Adipose tissue (tissue), 3 donors: ENCODE data around the gene AIFM2. TPM values are rescaled to one million over a fixed set of nuclear protein-coding genes. Genes with fewer than 3 reads are reported as not detected.
"Not testable (repeated sequence)": the region's sequence is repeated elsewhere in the genome, so short reads cannot be mapped to it uniquely, and the experiment has no call there.

Source experiments
- H3K27ac ChIP-seq: one replicate; pipeline ENCODE4 v1.5.1; 2013; ENCODE audit warnings: low read depth, low read length
- WGBS, 3 donors: extraction: QIAGEN DNeasy Blood & Tissue Kit; methylation state at CpG; one replicate each; pipeline ENCODE4 v1.1.7; 2013; 5-methylcytosine and 5-hydroxymethylcytosine counted together
- polyA plus RNA-seq, 3 donors: library from polyadenylated mRNA; stranded (reverse); fragments of 200-250 nt; gene quantifications; one replicate each; pipeline ENCODE4 v1.2.3, GENCODE V29; 2013
- donor health status: healthy with polysubstance abuse.
- donor health status: Bipolar disorder and iron deficiency.
- donor health status: healthy.

Gene AIFM2
- polyA plus RNA-seq, 3 donors, result 12.3 to 88.0 (median 24.6) TPM

DNA sequence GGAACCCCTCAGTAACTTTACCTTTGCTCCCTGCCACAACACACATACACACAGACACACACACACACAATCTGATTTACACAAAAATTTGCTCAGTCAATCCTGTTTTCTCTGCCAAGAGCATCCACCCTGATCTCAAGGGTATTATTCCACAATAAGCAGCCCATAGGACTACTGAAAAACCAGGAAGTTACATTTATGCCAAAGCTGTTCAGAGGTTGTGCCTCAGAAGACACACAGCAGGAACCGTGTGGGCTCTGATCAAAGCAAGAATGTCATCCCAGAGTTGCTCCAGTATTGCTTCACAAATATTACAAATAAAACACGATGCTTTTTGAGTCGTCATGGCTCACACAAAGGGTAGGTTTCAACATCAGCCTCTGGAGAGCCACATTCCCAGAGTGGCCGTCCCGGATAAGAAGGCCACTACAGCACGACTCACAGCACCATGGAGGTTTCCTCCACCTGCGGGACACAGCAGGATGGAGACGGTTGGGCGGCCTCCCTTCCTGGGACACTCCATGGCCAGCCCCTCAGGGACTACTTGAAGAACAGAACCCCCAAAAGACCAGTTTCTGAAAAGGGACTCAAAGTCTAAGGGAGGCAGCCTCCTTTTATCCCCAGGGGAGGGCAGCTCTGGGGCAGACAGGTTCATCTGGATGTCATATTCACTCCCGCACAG, 1.6 kb downstream of the AIFM2 start:
- 48 to 86% (median 61%) methylated on average over 10 of the region's 10 CpGs for WGBS, 3 donors
- no peak overlapping the region for H3K27ac ChIP-seq

DNA sequence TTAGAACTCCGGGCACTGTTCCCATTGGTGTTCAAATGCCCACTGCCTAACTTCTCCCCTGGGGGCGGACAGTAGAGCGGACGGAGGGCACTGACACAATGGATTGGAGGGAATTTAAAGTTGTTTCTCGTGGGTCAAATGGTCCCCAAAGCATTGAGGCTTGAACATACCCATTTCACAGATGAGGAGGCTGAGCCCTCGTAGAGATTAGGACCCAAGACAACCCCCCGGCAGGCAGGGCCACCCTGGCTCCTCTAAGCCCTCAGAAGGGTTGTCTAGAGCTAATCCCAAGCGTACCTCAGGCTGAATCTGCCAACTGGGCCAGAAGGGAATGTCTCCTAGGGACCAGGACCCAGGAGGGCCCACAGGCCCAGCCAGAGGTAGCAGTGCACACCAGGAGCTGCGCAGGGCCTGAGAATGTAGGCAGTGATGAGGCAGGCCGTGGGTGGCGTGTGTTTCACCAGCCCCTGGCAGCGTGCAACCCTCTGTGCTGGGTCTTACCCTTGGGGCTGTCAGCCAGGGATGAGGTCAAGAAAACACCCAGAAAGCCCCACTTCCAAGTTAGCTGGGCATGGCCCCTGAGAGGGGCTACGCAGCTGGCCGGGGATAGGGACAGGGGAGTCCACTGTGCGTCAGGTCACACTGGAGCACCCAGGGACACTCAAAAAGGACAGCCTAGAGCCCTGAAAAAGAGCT, 5.8 kb downstream of the AIFM2 start:
- no peak overlapping the region for H3K27ac ChIP-seq
- 84 to 93% (median 90%) methylated on average over 15 of the region's 15 CpGs for WGBS, 3 donors

GRCh38 chr10:70125918-70126552, 6.6 kb downstream of the AIFM2 start:
- WGBS, 3 donors, result 65 to 84% (median 68%) methylated on average over 5 of the region's 5 CpGs
- no peak overlapping the region for H3K27ac ChIP-seq

DNA sequence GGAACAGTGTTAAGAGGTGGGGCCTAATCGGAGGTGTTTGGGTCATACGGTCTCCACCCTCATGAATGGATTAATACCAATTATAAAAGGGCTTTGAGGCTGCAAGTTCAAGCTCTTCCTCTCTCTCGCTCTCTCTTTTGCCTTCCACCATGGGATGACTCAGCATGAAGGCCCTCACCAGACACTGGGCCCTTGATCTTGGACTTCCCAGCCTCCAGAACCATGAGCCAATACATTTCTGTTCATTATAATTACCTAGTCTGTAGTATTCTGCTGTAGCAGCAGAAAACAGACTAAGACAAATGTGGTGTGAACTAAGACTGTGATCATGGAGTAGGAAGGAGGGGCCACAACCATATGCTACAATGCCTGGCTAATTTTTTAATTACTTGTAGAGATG, 7.7 kb downstream of the AIFM2 start:
- H3K27ac ChIP-seq, result no peak overlapping the region
- 95 to 97% (median 97%) methylated on average over 3 of the region's 3 CpGs for WGBS, 3 donors

- no peak overlapping the region for H3K27ac ChIP-seq
- 98 to 100% (median 100%) methylated on average over 1 of the region's 1 CpG for WGBS, 3 donors
Observed at GRCh38 chr10:70124415-70124814, 8.2 kb downstream of the AIFM2 start.

GRCh38 chr10:70123817-70124216, 8.8 kb downstream of the AIFM2 start:
- H3K27ac ChIP-seq, result no peak overlapping the region
- 90 to 93% (median 92%) methylated on average over 10 of the region's 10 CpGs for WGBS, 3 donors

DNA sequence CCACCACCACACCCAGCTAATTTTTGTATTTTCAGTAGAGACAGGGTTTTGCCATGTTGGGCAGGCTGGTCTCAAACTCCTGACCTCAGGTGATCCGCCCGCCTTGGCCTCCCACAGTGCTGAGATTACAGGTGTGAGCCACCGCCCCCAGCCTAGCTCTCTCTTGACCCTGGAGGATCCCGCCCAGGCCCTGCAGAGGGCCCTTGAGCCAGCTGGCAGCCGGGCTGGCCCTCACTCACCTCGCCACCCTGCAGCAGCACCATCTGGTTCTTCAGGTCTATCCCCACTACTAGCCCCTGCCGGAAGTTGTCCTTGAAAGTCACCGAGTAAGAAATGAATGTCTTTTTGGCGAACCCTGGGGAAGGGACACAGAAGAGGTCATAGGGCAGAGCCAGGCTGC, 9.5 kb downstream of the AIFM2 start:
- not testable (repeated sequence) for H3K27ac ChIP-seq
- 88 to 94% (median 94%) methylated on average over 9 of the region's 9 CpGs for WGBS, 3 donors

- H3K27ac ChIP-seq, result no peak overlapping the region
- WGBS, 3 donors, result 61 to 97% (median 77%) methylated on average over 5 of the region's 5 CpGs
Observed at GRCh38 chr10:70122742-70123141, 9.9 kb downstream of the AIFM2 start.

- no peak overlapping the region for H3K27ac ChIP-seq
- WGBS, 3 donors, result 90 to 95% (median 91%) methylated on average over 11 of the region's 11 CpGs
Observed at GRCh38 chr10:70121281-70121949, 11.2 kb downstream of the AIFM2 start.

DNA sequence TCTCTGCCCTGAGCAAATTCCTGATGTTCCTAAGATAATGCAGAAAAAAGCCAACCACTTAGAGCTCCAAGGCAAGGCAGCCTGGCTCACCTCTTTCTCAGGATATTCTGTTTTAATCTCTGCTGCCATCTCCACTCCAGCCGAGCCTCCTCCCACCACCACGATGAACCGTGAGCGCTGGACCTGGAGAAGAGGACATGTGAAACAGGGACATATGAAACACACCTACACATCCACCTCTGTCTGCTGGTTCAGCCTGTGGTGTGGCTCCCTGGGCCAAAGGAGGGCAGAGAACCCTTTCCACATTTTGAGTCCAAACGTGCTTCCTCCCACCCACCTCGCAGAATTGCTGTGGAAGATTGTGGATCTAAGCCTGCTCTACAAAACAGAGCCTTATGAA, 12.2 kb downstream of the AIFM2 start:
- WGBS, 3 donors, result 92 to 94% (median 93%) methylated on average over 6 of the region's 6 CpGs
- no peak overlapping the region for H3K27ac ChIP-seq

DNA sequence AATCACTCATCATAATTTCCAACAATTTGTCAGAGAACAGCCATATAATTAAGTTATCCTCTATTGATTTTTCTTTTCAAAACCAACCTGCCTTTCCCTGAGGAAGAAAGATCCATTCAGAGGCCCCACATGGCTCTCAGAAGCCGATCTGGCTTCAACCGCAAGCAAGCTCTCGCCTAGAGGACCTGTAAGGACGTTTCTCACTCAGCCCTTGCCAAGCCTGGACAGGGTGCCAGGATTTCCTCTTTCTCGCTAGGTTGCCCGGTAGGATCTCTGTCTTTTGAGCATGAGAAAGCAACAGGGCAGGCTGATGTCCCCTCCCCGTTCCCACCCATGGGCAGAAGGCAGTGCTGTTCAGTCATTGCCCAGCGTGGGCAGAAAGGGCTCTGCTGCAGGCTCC, 13.0 kb downstream of the AIFM2 start:
- no peak overlapping the region for H3K27ac ChIP-seq
- 65 to 75% (median 74%) methylated on average over 8 of the region's 8 CpGs for WGBS, 3 donors

GRCh38 chr10:70119197-70119596, 13.4 kb downstream of the AIFM2 start:
- WGBS, 3 donors, result 90 to 93% (median 90%) methylated on average over 7 of the region's 7 CpGs
- no peak overlapping the region for H3K27ac ChIP-seq

GRCh38 chr10:70118196-70118595, 14.4 kb downstream of the AIFM2 start:
- 87 to 89% (median 88%) methylated on average over 3 of the region's 3 CpGs for WGBS, 3 donors
- no peak overlapping the region for H3K27ac ChIP-seq

DNA sequence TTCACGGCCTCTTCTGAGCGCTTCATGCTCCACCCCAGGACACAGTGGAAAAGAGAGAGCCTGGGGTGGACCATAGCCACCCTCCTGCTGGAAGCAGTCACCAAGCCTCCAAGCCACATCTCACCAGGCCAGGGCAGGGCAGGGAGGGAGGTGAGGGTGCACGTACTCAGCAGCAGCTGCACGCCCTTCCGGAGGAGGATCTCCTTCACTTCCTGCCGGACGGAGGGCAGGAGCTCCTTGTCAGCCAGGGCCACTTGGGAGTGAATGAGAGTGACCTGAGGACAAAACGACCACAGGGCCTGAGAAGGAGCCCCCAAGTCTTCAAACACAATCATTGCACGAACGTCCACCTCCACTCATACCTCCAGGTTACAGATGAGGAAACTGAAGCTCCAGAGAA, 15.0 kb downstream of the AIFM2 start:
- WGBS, 3 donors, result 74 to 80% (median 75%) methylated on average over 10 of the region's 10 CpGs
- no peak overlapping the region for H3K27ac ChIP-seq

GRCh38 chr10:70115948-70116682, 16.5 kb downstream of the AIFM2 start:
- 45 to 50% (median 49%) methylated on average over 12 of the region's 12 CpGs for WGBS, 3 donors
- no peak overlapping the region for H3K27ac ChIP-seq

DNA sequence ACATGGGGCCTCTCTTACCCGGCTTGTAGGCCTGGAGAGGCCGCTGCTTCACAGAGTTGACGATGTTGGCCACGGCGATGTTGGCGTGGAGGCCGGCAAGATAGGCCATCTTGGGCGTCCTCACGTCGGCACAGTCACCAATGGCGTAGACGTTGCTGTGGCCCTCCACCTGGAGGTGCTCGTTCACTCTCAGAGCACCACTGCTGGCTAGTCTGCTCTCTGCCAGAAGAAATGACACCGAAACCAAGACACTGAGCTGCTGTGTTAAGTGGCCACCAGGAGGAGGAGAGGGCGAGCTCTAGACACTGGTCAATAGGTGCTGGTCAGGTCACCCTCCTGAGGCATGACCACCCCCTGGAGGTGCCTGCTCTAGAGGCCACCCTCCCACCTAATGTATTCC, 17.7 kb downstream of the AIFM2 start:
- 95 to 98% (median 97%) methylated on average over 15 of the region's 15 CpGs for WGBS, 3 donors
- no peak overlapping the region for H3K27ac ChIP-seq

- 76 to 89% (median 84%) methylated on average over 8 of the region's 8 CpGs for WGBS, 3 donors
- H3K27ac ChIP-seq, result no peak overlapping the region
Observed at GRCh38 chr10:70112071-70112470, 20.6 kb downstream of the AIFM2 start.

DNA sequence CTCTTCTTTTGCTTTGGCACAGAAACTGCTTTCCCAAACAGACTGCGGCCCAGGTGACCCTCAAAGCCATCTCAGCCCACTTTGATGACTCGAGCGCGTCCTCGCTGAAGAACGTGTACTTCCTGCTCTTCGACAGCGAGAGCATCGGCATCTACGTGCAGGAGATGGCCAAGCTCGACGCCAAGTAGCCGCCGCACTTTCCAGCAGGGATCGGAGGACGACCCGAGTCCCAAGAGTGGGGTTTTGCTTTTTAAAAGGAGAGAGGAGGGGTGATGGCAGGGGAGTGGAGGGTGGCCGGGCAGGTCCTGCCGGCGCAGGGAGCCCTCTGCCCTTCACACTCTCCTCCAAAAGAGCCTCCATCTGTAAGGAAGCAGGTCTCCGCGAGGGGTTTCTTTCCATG, 21.1 kb downstream of the AIFM2 start:
- no peak overlapping the region for H3K27ac ChIP-seq
- WGBS, 3 donors, result 92 to 95% (median 93%) methylated on average over 22 of the region's 22 CpGs
